Inferior parietal cortex (tissue), 1 donor: ENCODE data around the gene GPC5.
"Not testable (repeated sequence)": the region's sequence is repeated elsewhere in the genome, so short reads cannot be mapped to it uniquely, and the experiment has no call there.

ENCODE experiments used
- DNase-seq: peaks from one replicate; pipeline ENCODE4 v3.0.0-alpha.2; 2016; ENCODE audit errors: extremely low spot score

Gene GPC5

GRCh38 chr13:91368676-91369440 lies 29.6 kb upstream of the GPC5 start:
- no peak for DNase-seq

DNA sequence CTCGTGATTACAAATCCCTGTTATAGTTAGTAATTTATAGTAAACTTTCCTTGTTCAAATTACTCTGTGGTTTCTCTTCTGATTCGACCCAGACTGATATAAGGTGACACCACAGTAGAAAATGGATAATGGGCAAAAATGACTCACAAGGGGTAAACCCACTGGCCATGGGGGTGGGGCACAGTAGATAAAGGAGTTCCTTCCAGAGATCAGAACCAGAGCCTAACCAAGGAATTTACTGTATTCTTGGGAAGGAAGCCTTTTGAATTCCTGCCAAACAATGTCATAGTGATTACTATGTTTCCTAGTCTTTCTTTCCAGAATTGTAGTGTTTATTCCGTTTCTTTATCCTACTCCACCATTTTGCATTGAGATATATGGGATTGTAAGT lies 29.0 kb upstream of the GPC5 start:
- no peak for DNase-seq

- DNase-seq, result no peak
These were observed 27.9 kb upstream of the GPC5 start for GRCh38 chr13:91370501-91370900.

DNA sequence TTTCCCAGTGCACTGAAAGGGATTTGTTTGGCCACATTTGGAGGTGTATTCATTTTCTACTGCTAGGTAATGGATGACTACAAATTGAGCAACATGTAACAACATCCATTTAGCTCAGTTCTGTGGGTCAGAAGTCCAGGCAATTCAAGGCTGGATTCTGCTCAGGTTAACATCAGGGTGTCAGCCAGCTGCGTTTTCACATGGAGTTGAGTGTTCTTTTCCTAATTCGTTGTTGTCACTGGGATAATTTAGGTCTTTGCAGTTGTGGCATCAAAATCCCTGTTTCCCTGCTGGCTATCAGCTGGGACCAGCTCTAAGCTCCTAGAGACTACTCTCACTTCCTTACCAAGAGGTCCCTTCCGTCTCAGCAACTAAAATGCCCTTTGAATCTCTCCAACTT lies 25.5 kb upstream of the GPC5 start:
- no peak for DNase-seq

DNA sequence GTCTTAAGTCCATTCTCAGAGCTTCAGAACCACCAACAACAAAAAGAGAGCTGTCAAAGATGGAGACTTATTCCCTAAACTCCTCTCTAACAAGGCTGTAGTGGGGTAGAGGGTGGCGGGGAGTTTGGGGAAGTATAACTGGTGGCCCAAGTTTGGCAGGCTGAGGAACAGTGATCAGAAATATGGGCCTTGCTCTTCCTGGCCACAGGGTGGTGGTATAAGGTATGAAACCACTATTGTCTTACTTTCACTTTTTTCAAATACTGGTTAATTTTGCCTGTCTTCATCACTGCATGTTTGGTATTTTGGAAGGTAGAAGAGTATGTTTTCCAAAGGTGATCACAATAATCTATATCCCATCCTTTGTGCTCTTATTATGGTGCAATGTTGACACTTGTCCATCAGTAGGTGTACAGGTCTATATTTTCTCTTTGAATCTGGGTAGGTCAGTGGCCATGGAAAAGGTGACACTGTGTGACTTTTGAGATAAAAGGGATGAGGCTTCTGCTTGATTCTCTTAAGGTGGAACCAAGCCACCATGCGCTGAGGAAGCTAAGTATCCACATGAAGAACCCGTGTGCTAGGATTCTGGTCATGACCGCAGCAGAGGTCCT lies 23.2 kb upstream of the GPC5 start:
- DNase-seq, result no peak

GRCh38 chr13:91381371-91381770 lies 17.1 kb upstream of the GPC5 start:
- DNase-seq, result peak; percentile 60

DNA sequence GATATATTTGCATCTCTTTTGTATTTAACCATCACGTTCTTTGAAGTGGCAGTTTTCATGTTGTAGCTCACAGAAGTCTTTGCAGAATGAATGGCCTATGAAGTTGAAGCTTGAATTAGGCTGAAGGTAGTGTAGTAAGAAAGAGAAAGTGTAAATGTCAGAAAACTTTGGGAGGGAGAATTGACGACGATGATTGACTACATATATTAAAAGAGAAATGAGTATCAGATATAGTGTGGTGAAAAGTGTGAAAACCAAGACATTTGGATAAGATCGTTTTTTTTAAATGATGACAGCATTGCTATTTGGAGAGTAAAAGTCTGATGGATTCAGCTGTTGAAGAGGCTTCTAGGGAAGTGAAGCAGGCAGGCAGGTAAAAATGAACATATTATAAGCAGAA lies 14.6 kb upstream of the GPC5 start:
- DNase-seq, result no peak

GRCh38 chr13:91384896-91385295 lies 13.5 kb upstream of the GPC5 start:
- DNase-seq, result no peak

- DNase-seq, result no peak
These were observed 9.2 kb upstream of the GPC5 start for GRCh38 chr13:91389186-91389585.

GRCh38 chr13:91397595-91397994 lies 826 bp upstream of the GPC5 start:
- DNase-seq, result no peak

DNA sequence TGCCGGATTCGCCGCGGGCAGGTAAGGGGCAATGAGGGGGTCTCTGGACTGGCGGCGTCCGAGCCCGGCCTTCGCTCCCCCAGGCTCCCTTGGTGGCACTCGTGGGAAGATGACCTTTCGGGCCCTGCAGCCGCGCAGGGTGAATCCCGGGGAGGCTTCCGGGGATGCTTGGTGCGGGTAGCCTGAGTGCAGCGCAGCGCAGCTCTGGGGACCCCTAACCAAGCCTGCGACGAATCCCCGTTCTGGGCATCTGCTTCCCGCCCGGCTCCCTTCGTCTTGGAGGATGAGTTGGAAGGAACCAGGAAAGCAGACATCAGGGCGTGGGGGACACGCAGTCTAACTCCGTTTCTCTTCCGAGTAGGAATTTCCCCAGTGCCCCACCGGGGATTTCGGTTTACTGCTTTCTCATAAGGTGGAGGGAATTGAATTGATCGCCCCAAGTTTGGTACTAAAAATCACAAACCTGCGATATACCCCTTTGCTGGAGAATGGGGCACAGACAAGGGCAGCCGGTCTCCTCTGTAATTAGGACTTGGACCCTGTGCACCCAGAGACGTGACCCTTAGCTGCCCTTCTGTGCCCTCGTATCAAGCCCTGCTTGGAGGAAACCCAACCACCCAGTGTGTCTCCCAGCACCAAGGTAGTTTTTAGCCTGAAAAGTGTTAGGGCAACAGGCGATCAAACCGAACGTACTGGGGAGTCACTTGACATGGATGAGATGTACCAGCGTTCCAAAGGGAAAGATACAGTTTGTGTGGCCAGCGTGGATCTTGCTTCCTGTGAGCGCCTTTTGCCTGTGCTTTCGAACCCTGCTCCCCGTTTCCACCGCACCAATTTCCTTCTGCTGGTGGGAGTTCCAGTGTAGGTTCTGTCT lies 1.0 kb downstream of the GPC5 start:
- DNase-seq, result peak; percentile 19

- DNase-seq, result peak; percentile 26
These were observed 1.6 kb downstream of the GPC5 start for GRCh38 chr13:91400063-91400399.

- DNase-seq, result peak; percentile 20
These were observed 2.2 kb downstream of the GPC5 start for GRCh38 chr13:91400671-91401070.

- DNase-seq, result no peak
These were observed 3.5 kb downstream of the GPC5 start for GRCh38 chr13:91401920-91402319.

DNA sequence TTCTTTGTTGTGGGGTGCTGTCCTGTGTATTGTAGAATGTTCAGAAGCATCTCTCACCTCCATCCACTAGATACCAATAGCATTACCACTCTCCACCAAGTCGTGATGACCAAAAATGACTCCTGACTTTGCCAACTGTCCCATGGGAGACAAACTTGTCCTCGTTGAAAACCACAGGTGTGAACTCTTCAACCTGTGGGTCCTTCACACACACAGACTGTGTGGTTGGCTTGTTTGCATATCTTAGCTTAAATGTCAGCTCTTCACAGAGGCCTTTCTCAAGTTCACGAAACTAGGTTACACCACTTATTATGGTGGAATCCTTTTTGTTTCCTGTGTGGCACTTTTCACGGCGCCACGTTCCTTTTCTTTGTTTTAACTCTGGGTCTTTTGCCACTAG lies 6.8 kb downstream of the GPC5 start:
- no peak for DNase-seq

DNA sequence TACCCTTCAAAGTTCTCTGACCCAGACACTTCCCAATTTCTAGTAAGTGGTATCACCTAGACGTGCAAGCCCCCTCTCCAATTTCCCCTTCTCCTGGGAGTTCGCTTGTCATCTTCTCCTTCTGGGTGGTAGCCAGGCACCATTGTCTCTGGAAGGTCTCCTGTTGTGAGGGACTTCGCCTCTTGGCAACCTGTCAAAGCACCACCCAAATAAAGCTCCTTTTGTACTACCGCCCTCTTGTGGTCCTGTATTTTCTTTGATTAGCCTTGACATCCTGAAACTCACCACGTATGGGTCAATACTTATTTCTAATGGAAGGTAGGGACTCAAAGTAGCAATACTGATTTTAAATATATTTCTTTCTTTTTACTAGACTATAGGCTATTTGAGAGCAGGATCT lies 8.2 kb downstream of the GPC5 start:
- peak; percentile 55 for DNase-seq

DNA sequence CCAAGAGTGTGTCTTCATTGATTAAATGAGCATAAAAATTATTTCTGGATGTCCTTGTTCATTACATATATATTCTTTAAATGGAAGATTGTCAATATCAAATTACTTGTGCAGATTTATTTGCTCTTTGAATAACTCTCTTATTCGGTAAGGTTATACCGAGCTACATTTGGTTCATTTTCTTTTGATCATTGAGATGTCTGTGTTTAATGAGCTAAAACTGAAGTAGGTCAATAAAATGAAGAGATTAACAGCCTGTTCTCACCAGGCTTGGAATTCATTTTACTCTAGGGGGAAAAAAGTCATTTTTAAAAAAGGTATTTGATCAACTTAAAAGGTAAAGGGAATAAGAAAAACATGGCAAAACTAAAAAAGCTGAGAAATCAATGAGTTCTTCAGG lies 10.6 kb downstream of the GPC5 start:
- no peak for DNase-seq

- DNase-seq, result not testable (repeated sequence)
These were observed 18.2 kb downstream of the GPC5 start for GRCh38 chr13:91416579-91416978.

DNA sequence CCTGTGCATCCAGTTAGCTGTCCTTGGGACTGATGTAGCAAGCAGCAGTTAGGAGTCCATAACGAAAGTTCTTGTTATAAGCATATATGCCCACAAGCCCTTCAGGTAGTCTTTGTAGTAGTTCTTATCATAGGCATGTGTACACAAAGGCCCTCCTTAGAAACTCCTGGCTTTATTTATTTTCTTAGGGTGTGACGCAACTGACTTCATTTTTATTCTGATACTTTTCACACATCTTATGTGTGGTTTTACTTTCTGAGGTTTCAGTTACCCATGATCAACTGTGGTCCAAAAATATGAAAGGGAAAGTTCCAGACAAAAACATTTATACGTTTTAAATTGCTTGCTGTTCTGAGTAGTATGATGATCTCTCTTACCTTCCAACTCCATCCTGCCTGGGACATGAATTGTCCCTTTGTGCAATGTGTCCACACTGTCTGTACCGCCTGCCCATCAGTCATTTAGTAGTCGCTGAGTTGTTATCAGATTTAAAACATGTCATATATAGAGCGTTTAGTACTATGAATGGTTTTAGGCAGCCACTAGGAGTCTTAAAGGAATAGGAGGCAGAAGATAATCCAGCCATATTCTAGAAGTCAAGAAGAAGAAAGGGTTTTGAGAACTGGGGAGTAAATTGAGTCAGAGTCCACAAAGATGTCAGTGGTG lies 19.4 kb downstream of the GPC5 start:
- DNase-seq, result no peak

DNA sequence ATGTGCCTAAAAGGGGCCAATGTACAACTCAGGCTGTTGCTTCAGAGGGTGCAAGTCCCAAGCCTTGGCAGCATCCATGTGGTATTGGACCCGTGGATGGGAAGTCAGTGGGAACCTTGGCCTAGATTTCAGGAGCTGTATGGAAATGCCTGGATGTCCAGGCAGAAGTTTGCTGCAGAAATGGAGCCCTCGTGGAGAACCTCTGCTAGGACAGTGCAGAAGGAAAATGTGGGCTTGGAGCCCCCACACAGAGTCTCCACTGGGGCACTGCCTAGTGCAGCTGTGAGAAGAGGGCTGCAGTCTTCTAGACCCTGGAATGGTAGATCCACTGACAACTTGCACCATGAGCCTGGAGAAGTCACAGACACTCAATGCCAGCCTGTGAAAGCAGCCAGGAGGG lies 28.5 kb downstream of the GPC5 start:
- no peak for DNase-seq

GRCh38 chr13:91438674-91439073 lies 40.3 kb downstream of the GPC5 start:
- not testable (repeated sequence) for DNase-seq

DNA sequence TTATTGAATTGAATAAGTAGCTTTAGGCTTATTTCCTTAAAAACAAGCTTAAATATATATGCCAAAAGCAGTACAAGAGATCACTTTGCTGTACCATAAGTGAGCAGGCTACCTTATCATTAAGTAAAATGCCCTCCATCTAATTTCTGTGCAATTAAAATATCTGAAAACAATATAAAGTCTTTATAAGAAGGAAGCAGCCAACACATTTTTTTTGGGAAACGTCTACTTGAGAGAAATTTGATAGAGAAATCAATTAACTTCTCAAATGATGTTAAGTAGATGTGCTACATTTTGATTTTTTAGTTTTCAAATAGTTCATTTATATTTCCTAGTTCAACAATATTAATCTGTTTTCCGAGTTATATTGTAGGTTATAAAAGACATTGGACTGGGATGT lies 52.5 kb downstream of the GPC5 start:
- DNase-seq, result no peak
